Adrenal gland (tissue), 5 donors: Measurements from ENCODE around the gene MECR.

Experiments
- POLR2A ChIP-seq, 2 donors: fragments of 450-650 bp; IDR thresholded peaks; one replicate each; pipeline ENCODE4 v1.6.1; 2017; ENCODE audit warnings: antibody characterized with exemption in 2 of 2, mild to moderate bottlenecking in 2 of 2, moderate library complexity in 1 of 2
- TF ChIP-seq, protein P1 (sequence below), 6 experiments: fragments of 450-650 bp in 4 of 6; fragments of 200-600 bp in 2 of 6; sonication (generic) in 1 of 6; IDR thresholded peaks; 1 replicate in 5 of 6; 2 replicates in 1 of 6; pipeline versions ENCODE4 v1.5.1 to v1.8.0; 2016 to 2021; ENCODE audit warnings: antibody characterized with exemption in 6 of 6, mild to moderate bottlenecking in 2 of 6, moderate library complexity in 1 of 6
- donor health status: DM: no; HTN: no; CAD: no.

DNA sequence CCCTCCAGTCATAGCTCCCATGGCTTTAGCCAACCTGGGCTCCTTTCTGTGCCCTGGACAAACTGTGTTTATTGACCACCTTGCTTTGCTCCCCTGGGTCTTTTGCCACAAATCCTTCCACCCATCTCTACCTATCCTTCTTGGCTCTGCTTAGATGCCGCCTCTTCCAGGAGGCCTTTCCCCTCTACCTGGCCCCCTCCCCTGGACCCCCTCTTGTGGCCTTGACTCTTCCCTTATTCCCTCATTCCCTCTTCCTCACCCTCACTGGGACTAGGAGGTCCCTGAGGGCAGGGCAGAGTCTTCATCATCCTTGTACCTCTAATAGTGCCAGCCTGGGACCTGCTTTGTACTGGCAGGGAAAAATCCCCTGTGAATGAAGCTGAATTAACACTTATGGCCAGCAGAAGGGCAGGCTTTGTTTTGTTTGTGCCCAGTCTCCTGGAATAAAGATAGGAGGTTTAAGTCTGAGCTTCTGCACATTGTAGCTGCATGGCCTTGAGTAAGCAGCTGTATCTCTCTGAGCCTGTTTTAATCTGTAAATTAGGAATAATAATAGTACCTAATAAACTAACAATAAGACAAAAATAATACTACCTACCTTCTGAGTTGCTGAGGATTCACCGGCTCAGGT, 19.3 kb upstream of the MECR start:
- TF ChIP-seq, protein P1, sequence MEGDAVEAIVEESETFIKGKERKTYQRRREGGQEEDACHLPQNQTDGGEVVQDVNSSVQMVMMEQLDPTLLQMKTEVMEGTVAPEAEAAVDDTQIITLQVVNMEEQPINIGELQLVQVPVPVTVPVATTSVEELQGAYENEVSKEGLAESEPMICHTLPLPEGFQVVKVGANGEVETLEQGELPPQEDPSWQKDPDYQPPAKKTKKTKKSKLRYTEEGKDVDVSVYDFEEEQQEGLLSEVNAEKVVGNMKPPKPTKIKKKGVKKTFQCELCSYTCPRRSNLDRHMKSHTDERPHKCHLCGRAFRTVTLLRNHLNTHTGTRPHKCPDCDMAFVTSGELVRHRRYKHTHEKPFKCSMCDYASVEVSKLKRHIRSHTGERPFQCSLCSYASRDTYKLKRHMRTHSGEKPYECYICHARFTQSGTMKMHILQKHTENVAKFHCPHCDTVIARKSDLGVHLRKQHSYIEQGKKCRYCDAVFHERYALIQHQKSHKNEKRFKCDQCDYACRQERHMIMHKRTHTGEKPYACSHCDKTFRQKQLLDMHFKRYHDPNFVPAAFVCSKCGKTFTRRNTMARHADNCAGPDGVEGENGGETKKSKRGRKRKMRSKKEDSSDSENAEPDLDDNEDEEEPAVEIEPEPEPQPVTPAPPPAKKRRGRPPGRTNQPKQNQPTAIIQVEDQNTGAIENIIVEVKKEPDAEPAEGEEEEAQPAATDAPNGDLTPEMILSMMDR (IDR thresholded peaks at IDR 0.05), result no peak
- no peak for TF ChIP-seq POLR2A (IDR thresholded peaks at IDR 0.05)
